IMR-90 (cell line): ENCODE data around the gene ANKDD1B. TPM values are rescaled to one million over a fixed set of nuclear protein-coding genes. Genes with fewer than 3 reads are reported as not detected.
"Not testable (repeated sequence)": the region's sequence is repeated elsewhere in the genome, so short reads cannot be mapped to it uniquely, and the experiment has no call there.

Experiments used
- ATAC-seq: fragments of 200-7000 bp; cut with Tn5 transposase; 2 replicates; pipeline ENCODE4 v1.9.1; 2020; ENCODE audit warnings: low read depth, mild to moderate bottlenecking, moderate library complexity
- BruUV-seq: library from RNA; stranded (reverse); fragments of 400-500 nt; replicated peaks from 2 replicates; lab custom pipeline; 2021; lab: Mats Ljungman, UMichigan
- CTCF ChIA-PET: fragments of 300-600 bp; formaldehyde crosslinking; extraction: SDS; loops from one replicate; lab custom pipeline; 2021; ENCODE audit warnings: antibody characterized with exemption; lab: Yijun Ruan, JAX
- POLR2A ChIA-PET: fragments of 300-600 bp; sonication (Branson Sonifier 250); formaldehyde crosslinking; loops from one replicate; lab custom pipeline; 2022; ENCODE audit warnings: antibody characterized with exemption; ENCODE audit not compliant: unreplicated experiment; lab: Charles Lee
- DNase-seq: peaks from one replicate; pipeline ENCODE4 v3.0.0; 2013
- H2AFZ ChIP-seq: replicated peaks from 2 replicates; pipeline ENCODE3; 2013; ENCODE audit warnings: low read length, mild to moderate bottlenecking; ENCODE audit not compliant: poor library complexity
- H2AK5ac ChIP-seq: 2 replicates; pipeline ENCODE4 v1.6.1; 2013; ENCODE audit warnings: low read depth, low read length, inconsistent platforms
- H2AK9ac ChIP-seq: replicated peaks from 2 replicates; pipeline ENCODE3; 2013; ENCODE audit warnings: mild to moderate bottlenecking, low read depth, low read length, moderate library complexity; ENCODE audit not compliant: poor library complexity
- H2BK120ac ChIP-seq: 2 replicates; pipeline ENCODE4 v1.6.1; 2013; ENCODE audit warnings: low read depth, low read length, inconsistent platforms
- H2BK15ac ChIP-seq: 3 replicates; pipeline ENCODE4 v1.6.1; 2013; ENCODE audit warnings: low read depth, low read length, inconsistent platforms
- H2BK20ac ChIP-seq: 2 replicates; pipeline ENCODE4 v1.6.1; 2013; ENCODE audit warnings: low read depth, mild to moderate bottlenecking, inconsistent platforms, low read length, moderate library complexity
- H2BK5ac ChIP-seq: 2 replicates; pipeline ENCODE4 v1.6.1; 2013; ENCODE audit warnings: mild to moderate bottlenecking, low read depth, low read length, inconsistent platforms; ENCODE audit not compliant: poor library complexity, severe bottlenecking
- H3K14ac ChIP-seq: replicated peaks from 2 replicates; pipeline ENCODE4 v1.6.1; 2013; ENCODE audit warnings: low read depth, low read length, inconsistent platforms
- H3K18ac ChIP-seq: 2 replicates; pipeline ENCODE4 v1.6.1; 2013; ENCODE audit warnings: low read depth, low read length, control low read depth
- H3K23ac ChIP-seq: 2 replicates; pipeline ENCODE4 v1.6.1; 2013; ENCODE audit warnings: low read depth, low read length, inconsistent platforms
- H3K27ac ChIP-seq: 2 replicates; pipeline ENCODE4 v1.5.1; 2013; ENCODE audit warnings: mild to moderate bottlenecking, control low read depth, low read length; ENCODE audit not compliant: insufficient read depth
- H3K27me3 ChIP-seq: 2 replicates; pipeline ENCODE4 v1.6.1; 2013; ENCODE audit warnings: low read length; ENCODE audit not compliant: control insufficient read depth, insufficient read depth
- H3K36me3 ChIP-seq: 2 replicates; pipeline ENCODE4 v1.6.1; 2013; ENCODE audit warnings: low read length, mixed read lengths; ENCODE audit not compliant: control insufficient read depth, insufficient read depth
- H3K4ac ChIP-seq: 2 replicates; pipeline ENCODE4 v1.6.1; 2013; ENCODE audit warnings: low read depth, low read length, inconsistent platforms
- H3K4me1 ChIP-seq: 2 replicates; pipeline ENCODE4 v1.6.1; 2013; ENCODE audit warnings: low read length, mixed read lengths; ENCODE audit not compliant: control insufficient read depth, insufficient read depth
- H3K4me2 ChIP-seq: 2 replicates; pipeline ENCODE4 v1.6.1; 2013; ENCODE audit warnings: low read depth, mild to moderate bottlenecking, control low read depth, low read length, moderate library complexity
- H3K4me3 ChIP-seq: 2 replicates; pipeline ENCODE4 v1.5.1; 2013; ENCODE audit warnings: low read depth, mild to moderate bottlenecking, control low read depth, low read length, moderate library complexity; ENCODE audit not compliant: insufficient read depth
- H3K56ac ChIP-seq: 2 replicates; pipeline ENCODE4 v1.6.1; 2013; ENCODE audit warnings: low read length, inconsistent platforms; ENCODE audit not compliant: insufficient read depth; ENCODE audit errors: extremely low read depth
- H3K79me1 ChIP-seq, 2 experiments: 2 replicates each; pipeline ENCODE4 v1.6.1; 2013; ENCODE audit warnings: low read length in 2 of 2, inconsistent platforms in 1 of 2, low read depth in 1 of 2
- H3K9ac ChIP-seq: 2 replicates; pipeline ENCODE4 v1.6.1; 2013; ENCODE audit warnings: low read depth, low read length, control low read depth
- H3K9me1 ChIP-seq: 2 replicates; pipeline ENCODE4 v1.6.1; 2013; ENCODE audit warnings: low read length, inconsistent platforms; ENCODE audit not compliant: insufficient read depth
- H3K9me3 ChIP-seq: 2 replicates; pipeline ENCODE4 v1.6.1; 2013; ENCODE audit warnings: low read length; ENCODE audit not compliant: control insufficient read depth, insufficient read depth
- H4K20me1 ChIP-seq: 2 replicates; pipeline ENCODE4 v1.6.1; 2013; ENCODE audit warnings: low read length, inconsistent platforms; ENCODE audit not compliant: insufficient read depth
- H4K5ac ChIP-seq: 2 replicates; pipeline ENCODE4 v1.6.1; 2013; ENCODE audit warnings: mild to moderate bottlenecking, low read depth, low read length, control low read depth
- H4K8ac ChIP-seq, 2 experiments: 2 replicates each; pipeline ENCODE4 v1.6.1; 2013; ENCODE audit warnings: low read depth in 2 of 2, low read length in 2 of 2, control low read depth in 1 of 2, inconsistent platforms in 1 of 2
- H4K91ac ChIP-seq: 2 replicates; pipeline ENCODE4 v1.6.1; 2013; ENCODE audit warnings: low read depth, low read length, inconsistent platforms; ENCODE audit not compliant: insufficient read depth
- CTCF ChIP-seq: conservative IDR thresholded peaks from 2 replicates; pipeline ENCODE4 v1.5.1; 2012; ENCODE audit warnings: mild to moderate bottlenecking, low read depth, low read length, improper control_type of control experiment
- FOS ChIP-seq: fragments of 150-350 bp; IDR thresholded peaks from 2 replicates; pipeline ENCODE4 v1.6.1; 2016; ENCODE audit warnings: low read depth, low read length
- RAD21 ChIP-seq: IDR thresholded peaks from 2 replicates; pipeline ENCODE4 v1.6.1; 2012; ENCODE audit warnings: low read length, improper control_type of control experiment
- RFX5 ChIP-seq: IDR thresholded peaks from 2 replicates; pipeline ENCODE4 v1.8.0; 2012; ENCODE audit warnings: low read depth, mild to moderate bottlenecking, low read length, moderate library complexity
- WGBS, 2 experiments: methylation state at CpG; one replicate each; pipeline versions ENCODE4 v1.1.5 to v1.1.7; 2013; ENCODE audit warnings: missing lambda C conversion rate in 2 of 2; ENCODE audit not compliant: insufficient read length in 1 of 2; ENCODE audit errors: extremely low coverage in 2 of 2; 5-methylcytosine and 5-hydroxymethylcytosine counted together
- dilution Hi-C: fragments of 300-500 bp; cut with HindIII; formaldehyde crosslinking; loops from one replicate; pipeline ENCODE4 v1.14.3; 2018; ENCODE audit warnings: low sequenced_read_pairs; ENCODE audit not compliant: unreplicated experiment
- in situ Hi-C: fragments of 300-500 bp; cut with MboI; formaldehyde crosslinking; loops from 3 replicates; pipeline ENCODE4 v1.14.3; 2019; ENCODE audit warnings: low sequenced_read_pairs, inconsistent platforms, mixed read lengths
- intact Hi-C: fragments of 100-400 bp; cut with micrococcal nuclease; formaldehyde crosslinking; loops from 2 replicates; pipeline ENCODE4 v1.10.0; 2022
- polyA plus RNA-seq, 3 experiments: library from polyadenylated mRNA; depleted of rRNA; stranded (reverse); fragments of >200 nt; gene quantifications; 2 replicates each; pipeline ENCODE4 v1.2.3, GENCODE V29; 2012; ENCODE audit warnings: low replicate concordance in 1 of 3
- total RNA-seq: library from RNA; depleted of rRNA; stranded (reverse); fragments of >200 nt; gene quantifications from 2 replicates; pipeline ENCODE4 v1.2.3, GENCODE V29; 2012

ANKDD1B gene
- total and polyA plus RNA-seq, 2 of the 4 experiments (the other 2 are of a cell fraction), result 0.24 TPM; not detected in 1

- Histone ChIP-seq H2BK5ac (no peak overlapping the region), H3K9me3 (no peaks in the 10 kb centered on the region), H3K27me3 (no peaks in the 10 kb centered on the region), H4K8ac (no peak overlapping the region), H2BK15ac (no peak overlapping the region), H4K20me1 (no peaks in the 10 kb centered on the region), H2AK5ac (no peak overlapping the region), H3K9ac (no peak overlapping the region), H3K79me1 (no peaks in the 10 kb centered on the region), H3K56ac (no peak overlapping the region), H3K23ac (no peak overlapping the region), H2BK20ac (no peak overlapping the region), H2AFZ (no peak overlapping the region), H2BK120ac (no peak overlapping the region), H3K27ac (no peak overlapping the region), H3K9me1 (no peaks in the 10 kb centered on the region), H3K4me3 (no peak overlapping the region), H4K5ac (no peak overlapping the region), H3K4me1 (peaks cover 1% of the 10 kb centered on the region; the same call in 1 of the 2 replicates), H2AK9ac (no peak overlapping the region), H4K91ac (no peak overlapping the region), H3K18ac (no peak overlapping the region), H3K36me3 (0 out of 2 replicates have a peak, but pooled peaks cover under 1% of the 10 kb centered on the region), H3K14ac (no peak overlapping the region), H3K4ac (no peak overlapping the region), H3K4me2 (no peak overlapping the region)
- dilution Hi-C loops (no loop called here), in situ Hi-C loops (loop anchor here (25.0 kb wide), 1 partner anchor 307 kb away; no protein-coding TSS in a partner anchor), intact Hi-C loops (no loop called here)
- no TSS peak for BruUV-seq
- TF ChIP-seq RAD21, result no peak
- no peak for TF ChIP-seq FOS
- TF ChIP-seq CTCF, result no peak
- no peak for TF ChIP-seq RFX5
- no CpG with 5 or more reads among the region's 1 CpG for WGBS, 2 experiments
- ATAC-seq (no peak), DNase-seq (no peak)
- ChIA-PET POLR2A (no interaction called here), CTCF (no interaction called here)
Observed at GRCh38 chr5:75694781-75695180, 83.5 kb downstream of the ANKDD1B start.

- H3K23ac ChIP-seq, H2BK120ac ChIP-seq, POLR2A ChIA-PET, H3K9me1 ChIP-seq, H2AK5ac ChIP-seq, H3K27ac ChIP-seq, H3K14ac ChIP-seq, H3K18ac ChIP-seq, H2BK20ac ChIP-seq, H2AK9ac ChIP-seq, H2BK5ac ChIP-seq, dilution Hi-C loops, H3K56ac ChIP-seq, H4K5ac ChIP-seq, H3K27me3 ChIP-seq, H4K20me1 ChIP-seq, H2BK15ac ChIP-seq, BruUV-seq, H3K9ac ChIP-seq, H3K79me1 ChIP-seq, H4K8ac ChIP-seq, H3K4me3 ChIP-seq, H2AFZ ChIP-seq, H3K9me3 ChIP-seq, H3K4ac ChIP-seq, CTCF ChIA-PET, H4K91ac ChIP-seq, ATAC-seq, intact Hi-C loops, H3K36me3 ChIP-seq, H3K4me1 ChIP-seq, DNase-seq, H3K4me2 ChIP-seq: not testable (repeated sequence)
- in situ Hi-C loops, result loop anchor here (25.0 kb wide), 1 partner anchor 308 kb away; no protein-coding TSS in a partner anchor
- no CpG with 5 or more reads among the region's 22 CpGs for WGBS, 2 experiments
Observed at GRCh38 chr5:75695472-75696351, 84.5 kb downstream of the ANKDD1B start.
